IPS-18c (cell line): ENCODE results near the gene TOR1AIP2.
"Not testable (repeated sequence)": the region's sequence is repeated elsewhere in the genome, so short reads cannot be mapped to it uniquely, and the experiment has no call there.

Experiments used
- H3K4me3 ChIP-seq: 2 replicates; pipeline ENCODE4 v1.7.0; 2013; ENCODE audit warnings: low read depth, mild to moderate bottlenecking, low read length, moderate library complexity; ENCODE audit not compliant: insufficient read depth
- H3K9me3 ChIP-seq: one replicate; pipeline ENCODE4 v1.6.1; 2013; ENCODE audit warnings: mild to moderate bottlenecking, low read length, moderate library complexity; ENCODE audit not compliant: control insufficient read depth, insufficient read depth

Gene TOR1AIP2

DNA sequence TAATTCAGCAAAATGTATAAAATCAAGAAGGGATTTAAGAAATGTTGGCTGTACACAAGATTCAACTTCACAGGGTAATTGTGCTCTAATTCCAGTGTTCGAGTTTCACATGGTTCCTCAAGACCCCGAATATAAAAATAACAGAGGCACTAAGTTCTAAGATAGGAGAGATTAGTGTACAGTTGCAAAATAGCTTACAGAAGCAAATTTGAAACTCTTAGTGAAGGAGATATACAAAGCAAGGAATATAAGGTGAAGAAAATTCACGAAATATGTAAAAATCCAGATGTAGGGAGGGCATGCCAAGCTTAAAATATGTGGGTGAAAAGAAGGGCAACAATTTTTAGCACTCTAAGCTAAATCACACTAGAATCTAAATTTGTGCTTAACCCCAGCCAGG is 29.4 kb downstream of the TOR1AIP2 start:
- Histone ChIP-seq H3K9me3 (no peaks in the 10 kb centered on the region), H3K4me3 (no peak overlapping the region)

DNA sequence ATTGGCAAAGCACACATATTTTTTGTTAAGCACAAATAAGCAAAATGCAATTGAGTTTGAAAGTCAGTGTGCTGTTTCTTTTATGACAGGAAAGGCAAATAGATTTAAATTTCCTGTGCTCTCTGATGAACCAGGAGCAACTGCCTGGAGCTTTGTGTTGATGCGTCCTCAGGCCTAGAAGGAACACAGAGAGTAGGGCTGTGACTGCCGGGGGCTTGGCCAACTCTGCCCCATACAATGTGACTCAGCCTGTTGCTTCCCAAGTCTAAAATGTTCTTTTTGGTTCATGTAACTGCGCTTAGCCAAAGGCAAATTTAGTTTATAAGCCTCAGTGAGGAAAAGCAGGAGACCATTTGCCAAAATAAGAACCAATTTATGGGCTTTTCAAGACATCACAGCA is 37.5 kb downstream of the TOR1AIP2 start:
- no peaks in the 10 kb centered on the region for H3K9me3 ChIP-seq
- no peak overlapping the region for H3K4me3 ChIP-seq

DNA sequence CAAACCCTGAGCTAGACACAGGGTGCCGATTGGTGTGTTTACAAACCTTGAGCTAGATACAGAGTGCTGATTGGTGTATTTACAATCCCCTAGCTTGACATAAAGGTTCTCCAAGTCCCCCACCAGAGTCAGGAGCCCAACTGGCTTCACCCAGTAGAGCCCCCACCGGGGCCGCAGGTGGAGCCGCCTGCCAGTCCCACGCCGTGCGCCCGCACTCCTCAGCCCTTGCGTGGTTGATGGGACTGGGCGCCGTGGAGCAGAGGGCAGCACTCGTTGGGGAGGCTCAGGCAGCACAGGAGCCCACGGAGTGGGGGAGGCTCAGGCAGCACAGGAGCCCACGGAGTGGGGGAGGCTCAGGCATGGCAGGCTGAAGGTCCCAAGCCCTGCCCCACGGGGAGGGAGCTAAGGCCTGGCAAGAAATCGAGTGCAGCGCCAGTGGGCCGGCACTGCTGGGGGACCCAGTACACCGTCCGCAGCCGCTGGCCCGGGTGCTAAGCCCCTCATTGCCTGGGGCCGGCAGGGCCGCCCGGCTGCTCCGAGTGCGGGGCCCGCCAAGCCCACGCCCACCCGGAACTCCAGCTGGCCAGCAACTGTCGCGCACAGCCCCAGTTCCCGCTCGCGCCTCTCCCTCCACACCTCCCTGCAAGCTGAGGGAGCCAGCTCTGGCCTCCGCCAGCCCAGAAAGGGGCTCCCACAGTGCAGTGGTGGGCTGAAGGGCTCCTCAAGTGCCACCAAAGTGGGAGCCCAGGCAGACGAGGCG is 40.7 kb downstream of the TOR1AIP2 start:
- not testable (repeated sequence) for H3K9me3 ChIP-seq, H3K4me3 ChIP-seq

DNA sequence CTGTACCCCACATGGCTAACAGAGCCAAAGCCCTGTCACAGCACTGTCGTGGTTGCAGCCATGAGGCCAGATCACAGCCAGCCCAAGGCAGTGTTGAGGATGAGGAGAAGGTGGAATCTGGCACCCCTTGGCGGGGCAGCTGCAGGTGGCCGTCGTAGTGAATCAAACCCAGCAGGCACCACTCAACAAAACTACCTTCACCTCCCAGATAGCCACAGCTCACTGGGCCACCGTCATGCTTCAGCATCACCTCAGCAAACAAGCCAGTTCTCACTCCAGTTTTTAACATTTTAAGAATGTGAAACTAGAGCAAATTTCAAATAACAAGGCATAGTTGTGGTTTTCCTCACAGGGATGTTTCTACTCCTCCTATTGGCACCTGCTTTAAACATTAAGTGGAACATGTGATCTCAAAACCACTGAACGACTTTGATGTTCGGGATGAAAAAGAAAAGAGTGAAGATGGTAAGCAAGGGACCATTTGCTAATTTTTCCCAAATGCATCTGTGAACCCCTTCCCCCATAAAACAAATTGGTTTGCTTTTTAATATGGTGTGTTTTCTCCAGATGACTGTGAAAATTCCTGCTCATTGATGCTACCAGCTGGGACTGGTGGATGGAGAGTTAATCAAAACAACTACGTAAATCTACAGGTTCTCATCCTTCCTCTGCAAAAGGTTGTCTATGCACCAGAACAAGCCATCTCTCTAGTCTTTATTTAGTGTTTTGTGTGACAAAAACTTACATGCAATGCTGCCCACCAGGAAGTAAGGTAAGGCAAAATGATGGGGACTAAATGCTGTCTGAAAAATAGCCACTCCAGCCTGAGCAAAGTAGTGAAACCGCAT is 45.5 kb downstream of the TOR1AIP2 start:
- H3K4me3 ChIP-seq = no peak overlapping the region

DNA sequence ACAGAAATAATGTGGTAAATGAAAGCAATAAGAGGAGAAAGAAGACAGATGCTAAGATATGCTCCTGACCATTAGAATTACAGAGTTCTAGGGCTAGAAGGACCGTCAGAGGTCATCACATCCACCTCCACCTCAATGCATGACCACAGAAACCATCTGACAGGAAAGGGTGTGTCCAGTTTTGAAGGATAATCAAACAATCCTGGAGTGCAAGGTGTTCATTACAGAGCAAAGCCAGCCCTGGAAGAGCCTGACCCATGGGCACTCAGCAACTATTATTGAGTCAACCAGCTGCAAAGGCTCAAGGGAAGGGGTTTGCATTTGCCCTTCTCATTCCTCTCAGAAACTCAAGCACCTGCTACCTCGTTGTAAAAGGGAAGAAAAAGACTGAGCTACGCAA is 46.4 kb downstream of the TOR1AIP2 start:
- Histone ChIP-seq H3K4me3 (no peak overlapping the region), H3K9me3 (no peaks in the 10 kb centered on the region)

More for the DNA sequence above, 45.5 kb downstream of the TOR1AIP2 start:
- no peaks in the 10 kb centered on the region for H3K9me3 ChIP-seq

DNA sequence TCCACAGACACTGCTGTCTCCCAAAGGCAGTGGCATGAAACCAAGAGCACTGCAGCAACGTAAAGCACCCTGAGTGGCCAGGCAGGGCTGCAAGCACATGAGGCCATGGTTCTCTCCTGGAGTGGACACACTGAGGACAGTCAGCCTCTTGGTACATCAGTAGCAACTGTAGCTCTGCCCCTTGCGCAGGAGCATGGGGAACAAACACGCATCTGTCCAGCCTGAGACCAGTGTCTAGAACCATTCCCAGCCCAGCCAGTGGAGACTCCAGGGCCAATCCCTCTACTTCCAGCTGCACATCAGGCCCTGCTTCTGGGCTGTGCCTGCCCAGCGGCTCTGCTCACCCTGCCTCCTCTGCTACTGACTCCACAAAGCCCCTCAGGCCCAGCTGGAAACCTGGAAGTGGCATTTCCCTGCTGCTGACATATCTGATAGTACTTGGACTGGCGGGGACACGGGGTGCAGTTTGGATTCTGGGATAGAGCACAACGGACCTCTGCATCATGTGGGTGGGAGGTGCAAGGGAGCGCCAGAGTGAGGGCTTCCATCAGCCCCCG is 49.0 kb downstream of the TOR1AIP2 start:
- H3K9me3 ChIP-seq = no peaks in the 10 kb centered on the region
- no peak overlapping the region for H3K4me3 ChIP-seq

DNA sequence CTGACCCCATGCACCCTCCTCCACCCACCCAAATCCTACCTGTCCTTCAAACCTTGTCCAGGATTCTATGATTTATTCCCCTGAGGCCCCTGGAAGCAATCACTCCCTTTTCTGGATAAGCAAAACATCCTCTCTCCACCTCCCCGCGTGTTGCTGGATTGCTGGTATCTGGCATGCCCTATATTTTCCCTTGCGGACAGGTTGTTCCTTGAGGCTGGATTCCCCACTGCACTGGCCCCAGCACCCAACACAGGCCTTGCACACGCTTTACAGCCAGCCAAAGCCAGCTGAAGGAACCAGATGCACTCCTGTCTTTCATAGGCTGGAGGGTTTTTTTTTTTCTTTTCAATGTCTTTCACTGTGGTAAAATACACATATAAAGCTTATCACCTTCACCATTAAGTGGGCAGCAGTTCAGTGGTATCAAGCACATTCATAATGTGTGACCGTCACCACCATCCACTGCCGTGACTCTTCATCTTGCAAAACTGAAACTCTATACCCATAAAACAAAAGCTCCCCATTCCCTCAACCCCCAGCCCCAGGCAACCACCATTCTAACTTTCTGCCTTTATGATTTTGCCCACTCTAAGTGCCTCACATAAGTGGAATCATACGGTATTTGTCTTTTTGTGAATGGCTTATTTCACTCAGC is 50.9 kb downstream of the TOR1AIP2 start:
- H3K4me3 ChIP-seq = no peak overlapping the region
- no peaks in the 10 kb centered on the region for H3K9me3 ChIP-seq

DNA sequence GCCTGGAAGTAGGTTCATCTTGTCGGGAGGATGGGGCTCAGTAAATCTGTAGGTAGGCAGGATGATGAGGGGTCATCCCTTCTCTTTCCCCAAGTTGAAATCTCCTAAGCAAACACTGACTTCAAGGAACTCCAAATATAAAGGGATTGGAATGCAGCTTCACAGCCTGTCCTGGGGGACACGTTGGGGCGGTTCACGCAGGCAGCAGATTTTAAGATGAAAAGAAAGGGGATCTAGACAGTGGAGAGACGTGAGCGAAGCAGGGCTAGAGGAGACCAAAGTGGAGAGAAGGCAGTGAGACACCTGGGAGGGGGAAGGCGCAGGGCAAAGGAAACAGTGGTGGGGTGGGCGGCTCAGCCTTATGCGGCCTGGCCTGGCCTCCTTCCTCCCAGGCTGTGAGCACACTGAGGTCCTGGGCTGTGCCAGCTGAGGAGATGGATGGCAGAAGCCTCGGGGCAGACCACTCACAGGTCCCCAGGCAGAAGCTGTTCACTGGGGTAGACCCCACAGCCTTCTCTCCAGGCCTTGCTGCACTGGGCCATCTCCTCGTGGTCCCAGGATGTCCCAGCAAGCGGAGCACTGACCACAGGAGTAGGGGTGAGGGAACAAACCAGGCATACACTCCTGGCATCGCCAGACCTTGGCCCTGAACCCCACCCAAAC is 51.7 kb downstream of the TOR1AIP2 start:
- Histone ChIP-seq H3K4me3 (no peak overlapping the region), H3K9me3 (no peaks in the 10 kb centered on the region)

DNA sequence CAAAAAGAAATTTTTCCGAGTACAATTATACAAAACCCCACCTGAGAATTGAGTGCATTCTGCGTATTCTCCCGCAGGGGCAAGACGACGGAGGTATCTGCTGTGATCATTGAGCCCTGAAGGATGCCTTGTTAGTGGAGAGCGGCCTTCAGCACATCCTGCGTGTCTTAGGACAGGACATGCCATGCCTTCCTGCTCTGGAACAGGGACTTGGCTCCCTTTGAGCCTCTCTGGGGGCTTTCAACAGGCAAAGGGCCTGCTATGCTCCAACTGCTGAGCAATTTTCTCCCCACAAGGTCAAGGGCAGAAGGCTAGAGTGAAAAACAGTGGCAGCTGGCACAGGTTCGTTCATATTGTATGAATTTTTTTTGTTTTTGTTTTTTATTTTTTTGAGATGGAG is 52.4 kb downstream of the TOR1AIP2 start:
- Histone ChIP-seq H3K4me3 (no peak overlapping the region), H3K9me3 (no peaks in the 10 kb centered on the region)

DNA sequence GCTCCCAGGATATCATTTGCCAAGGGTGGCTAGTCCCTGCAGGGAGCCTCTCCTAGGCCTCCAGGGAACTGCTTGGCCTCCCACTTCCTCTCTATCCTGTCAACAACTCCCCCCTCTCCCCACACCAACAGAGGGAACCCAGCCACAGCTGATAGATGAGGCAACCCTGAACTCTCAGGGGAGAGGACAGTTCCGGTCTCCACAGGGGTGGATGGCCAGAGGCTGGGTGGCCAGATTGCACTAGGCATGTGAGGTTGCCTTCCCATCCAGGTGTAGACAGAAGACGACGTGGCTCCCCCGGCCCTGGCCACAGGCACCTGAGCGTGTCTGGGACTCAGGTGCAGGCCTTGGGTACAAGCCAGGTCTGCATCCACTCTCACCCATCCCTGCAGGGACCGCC is 53.3 kb downstream of the TOR1AIP2 start:
- no peaks in the 10 kb centered on the region for H3K9me3 ChIP-seq
- no peak overlapping the region for H3K4me3 ChIP-seq

DNA sequence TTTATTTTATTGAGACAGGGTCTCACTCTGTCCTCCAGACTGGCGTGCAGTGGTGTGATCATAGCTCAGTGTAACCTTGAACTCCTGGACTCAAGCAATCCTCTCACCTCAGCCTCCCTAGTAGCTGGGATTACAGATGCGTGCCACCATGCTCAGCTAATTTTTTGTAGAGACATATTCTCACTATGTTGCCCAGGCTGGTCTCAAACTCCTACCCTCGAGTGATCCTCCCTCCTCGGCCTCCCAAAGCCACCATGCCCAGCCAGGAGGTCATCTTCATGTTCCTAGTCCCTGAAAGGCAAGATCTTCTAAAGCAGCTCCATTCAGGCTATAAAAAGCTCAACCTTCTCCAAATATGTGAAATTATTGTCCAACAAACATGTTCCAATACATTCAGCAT is 53.9 kb downstream of the TOR1AIP2 start:
- H3K9me3 ChIP-seq = no peaks in the 10 kb centered on the region
- H3K4me3 ChIP-seq = no peak overlapping the region

DNA sequence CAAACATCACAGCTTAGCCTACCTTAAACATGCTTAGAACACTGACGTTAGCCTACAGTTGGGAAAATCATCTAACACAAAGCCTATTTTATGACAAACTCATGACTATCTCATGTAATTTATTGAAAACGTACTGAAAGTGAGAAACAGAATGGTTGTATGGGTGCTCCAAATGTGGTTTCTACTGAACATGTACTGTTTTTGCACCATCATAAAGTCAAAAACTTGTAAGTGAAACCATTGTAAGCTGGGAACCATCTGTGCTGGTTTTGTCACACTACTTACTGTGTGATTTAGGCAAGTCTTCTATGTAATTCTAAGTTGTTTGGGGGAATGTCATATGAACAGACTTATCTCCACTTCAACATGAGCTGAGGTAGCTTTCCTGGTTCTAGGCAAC is 55.5 kb downstream of the TOR1AIP2 start:
- Histone ChIP-seq H3K4me3 (no peak overlapping the region), H3K9me3 (no peaks in the 10 kb centered on the region)

DNA sequence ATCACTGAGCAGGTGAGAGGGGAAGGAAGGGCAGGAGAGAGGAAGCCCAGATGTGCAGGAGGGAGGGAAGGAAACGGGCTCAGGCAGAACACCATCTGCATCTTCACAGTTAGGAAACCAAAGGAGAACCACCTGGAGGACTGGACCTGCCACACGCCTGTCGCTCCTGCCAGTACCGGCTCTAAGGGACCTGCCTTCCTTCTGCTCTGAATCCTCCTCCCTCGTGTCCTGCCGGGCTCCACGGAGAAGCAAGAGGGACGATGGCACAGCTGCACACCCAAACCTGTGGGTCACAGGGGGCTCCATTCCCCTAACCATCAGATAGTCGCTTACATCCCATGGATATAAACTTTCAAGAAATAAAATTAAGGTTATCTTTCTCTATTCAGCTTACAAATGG is 56.1 kb downstream of the TOR1AIP2 start:
- no peaks in the 10 kb centered on the region for H3K9me3 ChIP-seq
- H3K4me3 ChIP-seq = no peak overlapping the region

DNA sequence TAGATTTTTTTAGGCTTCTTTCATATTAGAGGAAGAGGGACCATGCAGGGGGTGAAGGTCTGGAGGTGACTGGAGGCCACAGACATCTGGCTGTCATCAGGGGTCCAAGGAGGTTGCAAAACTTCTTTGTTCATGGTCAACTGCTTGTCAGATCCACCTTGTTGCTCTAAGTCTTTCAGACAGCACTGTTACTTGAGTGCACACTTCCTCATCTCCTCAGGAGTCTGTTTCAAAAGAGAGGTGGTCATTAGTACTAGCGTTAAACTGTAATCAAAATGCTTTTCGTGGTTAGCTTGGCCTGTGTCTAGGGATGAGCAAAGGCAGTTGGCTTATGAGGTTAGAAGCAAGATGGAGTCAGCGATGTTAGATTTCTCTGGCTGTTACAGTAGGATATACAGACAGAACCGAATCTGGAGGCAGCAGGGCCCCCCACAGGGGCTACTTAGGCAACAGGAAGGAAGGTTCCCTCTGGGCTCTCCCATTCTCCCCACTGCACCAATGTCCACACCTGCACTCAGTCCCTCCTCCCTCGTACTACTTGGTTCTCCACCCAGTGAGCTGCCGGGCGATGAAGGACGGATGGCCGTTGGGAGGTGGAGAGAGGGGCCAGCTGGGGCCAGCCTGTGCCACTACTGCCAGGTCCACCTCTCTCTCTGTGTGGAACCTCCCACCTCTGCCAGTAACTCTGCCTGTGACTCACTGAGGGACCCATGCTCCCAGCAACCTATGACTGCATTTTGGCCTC is 57.2 kb downstream of the TOR1AIP2 start:
- Histone ChIP-seq H3K9me3 (no peaks in the 10 kb centered on the region), H3K4me3 (no peak overlapping the region)

DNA sequence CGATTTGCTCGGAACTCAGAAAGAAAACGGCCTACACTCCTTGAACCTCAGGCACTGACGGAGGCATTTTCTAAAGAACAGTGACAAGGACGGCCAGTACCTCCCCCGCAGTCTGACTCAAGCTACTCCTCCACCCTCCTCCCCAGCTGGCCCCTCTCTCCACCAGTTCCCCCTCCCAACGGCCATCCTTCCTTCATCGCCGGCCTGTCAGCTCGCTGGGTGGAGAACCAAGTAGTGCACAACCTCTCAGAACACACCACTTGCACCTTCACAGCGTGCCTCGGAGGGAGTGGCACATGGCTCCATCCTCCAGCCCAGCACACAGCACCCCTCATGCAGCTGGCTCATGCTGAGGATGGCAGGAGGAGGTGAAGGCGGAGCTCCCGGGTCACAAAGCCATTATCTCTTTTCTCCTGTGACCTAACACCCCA is 58.8 kb downstream of the TOR1AIP2 start:
- Histone ChIP-seq H3K9me3 (peaks cover 3% of the 10 kb centered on the region), H3K4me3 (no peak overlapping the region)

DNA sequence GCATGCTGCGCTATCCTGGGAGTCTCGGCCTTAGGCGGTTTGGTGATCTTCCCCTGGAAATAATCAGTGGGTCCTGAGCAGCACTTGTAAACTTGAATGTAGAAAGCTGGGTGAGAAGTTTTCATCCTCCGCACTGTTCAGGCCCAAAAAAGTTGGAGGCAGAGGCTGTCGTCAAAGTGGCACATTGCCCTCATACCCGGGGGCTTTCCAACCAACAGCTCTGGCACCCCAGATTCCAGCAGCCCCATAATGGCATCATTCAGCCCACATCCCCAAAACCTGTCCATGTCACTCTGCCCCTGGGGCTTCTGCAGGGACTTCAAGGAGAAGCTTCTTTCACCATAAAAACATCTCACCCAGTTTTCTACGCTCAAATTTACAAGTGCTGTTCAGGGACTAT is 59.3 kb downstream of the TOR1AIP2 start:
- H3K9me3 ChIP-seq = peaks cover 3% of the 10 kb centered on the region
- H3K4me3 ChIP-seq = no peak overlapping the region

DNA sequence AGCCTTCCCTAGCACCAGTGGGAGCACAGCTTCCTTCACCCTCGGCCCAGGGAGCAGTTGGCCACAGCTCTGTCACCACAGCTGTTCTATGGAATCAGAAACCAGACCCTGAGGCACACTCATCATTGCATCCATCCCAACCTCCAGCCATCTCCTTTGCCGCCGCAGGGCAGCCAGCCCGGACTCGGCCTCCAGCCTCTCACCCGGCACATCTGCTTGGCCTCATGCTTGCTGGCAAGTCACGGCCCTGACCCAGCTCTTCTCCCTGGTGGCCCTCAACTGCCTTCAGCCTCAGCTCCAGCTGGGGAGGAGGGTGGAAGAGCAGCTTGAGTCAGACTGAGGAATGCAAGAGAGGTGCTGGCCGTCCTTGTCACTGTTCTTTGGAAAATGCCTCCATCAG is 59.8 kb downstream of the TOR1AIP2 start:
- Histone ChIP-seq H3K9me3 (peaks cover 3% of the 10 kb centered on the region), H3K4me3 (no peak overlapping the region)
